ENCODE results near the gene TRABD2B. TPM values are rescaled to one million over a fixed set of nuclear protein-coding genes. Genes with fewer than 3 reads are reported as not detected.

The TRABD2B gene
- total RNA-seq, 1 experiment from 2014 or later, result 0.05 TPM

GRCh38 chr1:48036710-48037355 is 39.6 kb upstream of the TRABD2B start:
- ATAC-seq (no peak), DNase-seq (ENCODE audit: low read depth, low spot score) (no peak)
- TF ChIP-seq SIN3A (IDR thresholded peaks at IDR 0.05; ENCODE audit: low read depth) (no peak), ZBTB33 (IDR thresholded peaks at IDR 0.05; ENCODE audit: extremely low read depth, insufficient replicate concordance, low read length) (no peak), RAD21 (IDR thresholded peaks at IDR 0.05; ENCODE audit: low read depth) (no peak), SP1 (IDR thresholded peaks at IDR 0.05; ENCODE audit: low read depth) (no peak), FOSL1 (IDR thresholded peaks at IDR 0.05; ENCODE audit: low read depth) (no peak), REST (IDR thresholded peaks at IDR 0.05; ENCODE audit: low read depth) (no peak), CEBPB (IDR thresholded peaks at IDR 0.05; ENCODE audit: low read depth) (no peak), YY1 (IDR thresholded peaks at IDR 0.05; ENCODE audit: extremely low read depth, insufficient replicate concordance, low read depth, low read length) (no peak), TCF7L2 (IDR thresholded peaks at IDR 0.05; ENCODE audit: borderline replicate concordance, extremely low read depth, insufficient read depth, insufficient read length) (no peak), EGR1 (IDR thresholded peaks at IDR 0.05; ENCODE audit: low read depth) (no peak), SRF (IDR thresholded peaks at IDR 0.05; ENCODE audit: low read depth) (no peak), ZNF274 (IDR thresholded peaks at IDR 0.05; ENCODE audit: low read depth, low read length) (no peak), ZFX (IDR thresholded peaks at IDR 0.05) (no peak), CBX3 (IDR thresholded peaks at IDR 0.05; ENCODE audit: low read depth) (no peak), EZH2 (IDR thresholded peaks at IDR 0.05) (no peak), POLR2A (IDR thresholded peaks at IDR 0.05; ENCODE audit: borderline replicate concordance, extremely low read depth, insufficient read depth, insufficient read length) (no peak), ELF1 (IDR thresholded peaks at IDR 0.05; ENCODE audit: borderline replicate concordance, low read depth) (no peak), EZH2phosphoT487 (IDR thresholded peaks at IDR 0.05; ENCODE audit: borderline replicate concordance) (no peak), MAX (IDR thresholded peaks at IDR 0.05) (no peak)
- intact Hi-C loops (cut with micrococcal nuclease), result no loop called here
- no peaks in the 10 kb centered on the region for H3K36me3 ChIP-seq (ENCODE audit: control insufficient read depth in 1 of 2, insufficient read depth in 2 of 2, low read length in 2 of 2)
- H4K20me1 ChIP-seq (ENCODE audit: insufficient read depth), result no peaks in the 10 kb centered on the region
- POLR2A ChIA-PET, result no interaction called here
- no peak overlapping the region for H3K27ac ChIP-seq (ENCODE audit: low read depth, low read length)
- H3K9ac ChIP-seq (ENCODE audit: low read length), result no peak overlapping the region
- H3K4me1 ChIP-seq (ENCODE audit: control insufficient read depth in 1 of 2, insufficient read depth in 2 of 2, low read length in 2 of 2), result no peaks in the 10 kb centered on the region
- CTCF ChIA-PET, result no interaction called here
- H3K9me2 ChIP-seq (ENCODE audit: insufficient read depth), result no peaks in the 10 kb centered on the region
- no peaks in the 10 kb centered on the region for H3K79me2 ChIP-seq (ENCODE audit: insufficient read depth, low read length)
- no peaks in the 10 kb centered on the region for H3K9me3 ChIP-seq (ENCODE audit: control insufficient read depth in 1 of 2, insufficient read depth in 1 of 2, low read depth in 1 of 2, low read length in 2 of 2)
- RAD21 ChIA-PET (ENCODE audit: low non-redundant PET in 1 of 2, low total read pairs in 2 of 2, uncharacterized antibody in 2 of 2, unreplicated experiment in 2 of 2), result no interaction called here
- no TSS peak for BruUV-seq (replicated peaks)
- no peak overlapping the region for H3K4me3 ChIP-seq (replicated peaks in 1 of 2; ENCODE audit: low read depth in 1 of 2, low read length in 2 of 2)
- no peak overlapping the region for H2AFZ ChIP-seq (ENCODE audit: low read depth, low read length, poor library complexity, severe bottlenecking)
- H3K4me2 ChIP-seq (ENCODE audit: low read length), result no peak overlapping the region
- peaks cover 42% of the 10 kb centered on the region for H3K27me3 ChIP-seq (ENCODE audit: insufficient read depth, low read length)

All from HCT116 (cell line).